Dermis lymphatic vessel endothelial cell (primary cell): Measurements from ENCODE around the gene FAM229A. TPM values are rescaled to one million over a fixed set of nuclear protein-coding genes. Genes with fewer than 3 reads are reported as not detected.

ENCODE experiments used
- total RNA-seq: library from RNA; depleted of rRNA; stranded (reverse); fragments of >200 nt; gene quantifications from 2 replicates; pipeline ENCODE4 v1.2.1, GENCODE V29; 2014

FAM229A gene, protein sequence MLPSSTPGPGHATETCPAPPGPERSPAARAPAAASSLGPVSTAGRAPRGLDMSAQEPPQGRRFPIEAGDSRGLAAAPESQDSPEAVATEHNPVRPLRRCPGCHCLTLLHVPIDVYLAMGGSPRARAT
- 0.86 and 0.98 TPM in 2 replicates for total RNA-seq

DNA sequence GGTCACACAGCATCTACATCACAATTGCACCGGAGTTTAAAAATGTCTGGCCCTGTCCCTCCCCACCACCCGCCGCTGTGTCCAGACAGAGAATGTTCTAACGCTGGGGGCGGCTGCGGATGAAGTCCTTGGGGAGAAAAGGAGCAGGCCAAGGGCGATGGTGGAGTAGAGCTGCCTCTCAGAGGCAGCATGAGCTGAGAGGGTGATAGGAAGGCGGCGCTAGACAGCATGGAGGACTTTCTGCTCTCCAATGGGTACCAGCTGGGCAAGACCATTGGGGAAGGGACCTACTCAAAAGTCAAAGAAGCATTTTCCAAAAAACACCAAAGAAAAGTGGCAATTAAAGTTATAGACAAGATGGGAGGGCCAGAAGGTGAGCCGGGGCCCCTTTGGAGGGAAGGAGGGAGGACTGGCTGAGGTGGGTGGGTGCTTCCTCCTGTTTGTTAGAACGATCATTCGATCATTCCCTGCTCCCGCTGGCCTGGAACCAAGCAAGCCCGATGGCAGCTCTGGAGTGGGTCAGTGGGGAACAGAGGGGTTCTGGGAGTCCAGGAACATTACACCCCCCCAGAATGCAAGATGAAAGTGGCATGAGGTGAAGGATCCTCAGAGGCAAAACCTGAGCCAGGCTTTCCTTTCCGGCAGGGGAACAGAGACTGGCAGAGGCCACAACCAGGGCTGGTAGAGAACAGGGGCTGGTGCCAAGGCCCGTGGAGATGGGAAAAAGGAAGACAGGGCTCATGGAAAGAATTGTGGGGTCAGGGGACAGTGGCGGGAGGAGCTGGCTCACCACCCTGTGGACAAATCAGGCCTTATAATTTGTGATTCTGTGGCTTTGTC, at the start of gene FAM229A, which contains the start of gene TSSK3:
FAM229A (minus strand) TSS at position 12 of the 840 bp plus-strand sequence. CDS start 394 bp downstream, outside the sequence.
TSSK3 (plus strand) TSS at position 66 of the 840 bp plus-strand sequence; CDS start at position 229, 163 bp downstream.

DNA sequence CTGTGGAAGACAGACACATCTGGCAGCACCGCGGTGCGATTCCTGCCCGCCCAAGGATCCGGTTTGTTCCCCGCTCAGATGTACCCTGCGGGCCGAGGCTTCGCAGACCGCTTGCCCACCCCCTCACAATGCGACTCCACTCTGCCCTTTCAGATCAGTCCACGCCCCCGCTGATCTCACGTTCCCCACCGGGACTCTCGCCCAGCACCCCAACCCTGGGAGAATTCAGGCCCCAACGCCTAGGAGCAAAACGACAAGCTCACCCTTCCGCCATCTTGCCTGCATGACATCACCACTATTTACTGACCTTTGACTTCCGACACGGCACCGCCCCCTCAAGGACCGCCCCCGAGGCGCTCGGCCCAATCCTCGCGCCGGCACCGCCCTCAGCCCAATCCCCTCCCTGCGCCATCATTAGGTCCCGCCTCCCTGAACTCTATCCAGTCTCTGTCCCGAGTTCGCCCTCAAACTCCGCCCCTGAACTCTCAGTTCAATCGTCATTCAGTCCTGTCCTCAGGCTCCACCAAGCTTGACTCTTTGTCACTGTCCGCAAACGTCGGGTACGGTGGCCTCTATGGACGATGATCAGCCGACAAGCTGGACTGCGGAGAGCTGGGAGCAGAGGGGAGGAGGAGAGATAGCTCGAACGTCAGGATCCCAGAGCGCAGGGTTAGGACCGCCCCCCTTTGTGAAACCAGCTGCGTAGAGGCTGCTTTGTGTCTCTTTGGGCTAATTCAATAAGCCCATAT, 32.0 kb upstream of the FAM229A start, which contains the start of gene BSDC1:
BSDC1 (minus strand) TSS at position 301 of the 749 bp plus-strand sequence; CDS start at position 274, 27 bp downstream.

DNA sequence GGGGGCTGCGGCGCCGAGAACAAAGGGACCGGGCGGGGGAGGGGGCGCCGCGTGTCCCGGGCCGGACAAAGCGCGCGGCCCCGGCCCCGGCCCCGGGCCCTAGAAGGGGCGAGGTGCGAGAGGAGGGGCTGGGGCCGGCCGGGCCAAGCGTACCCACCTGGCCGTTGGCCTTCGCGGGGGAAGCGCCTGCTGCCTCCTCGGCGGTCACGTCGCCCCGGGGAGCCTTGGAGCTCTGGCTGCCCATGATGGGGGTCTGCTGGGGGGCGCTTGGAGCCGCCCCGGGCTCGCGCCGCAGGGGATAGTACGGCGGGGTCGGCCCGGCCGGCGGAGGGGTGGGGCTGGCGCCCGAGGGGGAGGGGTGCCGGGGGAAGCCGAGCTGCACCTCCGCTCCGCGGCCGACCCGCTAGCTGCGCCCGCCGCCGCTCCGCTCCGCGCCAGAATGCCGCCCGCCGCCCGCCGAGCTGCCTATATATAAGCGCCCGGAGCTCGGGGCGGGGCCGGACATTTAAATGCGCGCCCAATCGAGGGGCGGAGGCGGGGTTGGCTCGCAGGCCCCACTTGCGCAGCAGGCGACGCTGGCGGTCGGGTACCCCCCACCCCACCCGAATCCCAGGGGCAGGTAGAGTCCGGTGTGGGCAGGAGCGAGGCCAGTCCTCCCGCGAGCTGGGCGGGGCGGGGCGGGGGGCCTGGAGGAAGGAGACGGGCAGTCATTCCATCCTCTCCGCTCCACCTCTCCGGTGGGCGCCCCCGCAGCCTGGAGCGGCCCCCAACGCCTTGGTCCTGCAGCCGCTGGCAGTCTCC, 26.3 kb downstream of the FAM229A start, which contains the start of gene MARCKSL1:
MARCKSL1 (minus strand) TSS at position 444 of the 801 bp plus-strand sequence; CDS start at position 244, 200 bp downstream.

Other genes with a start within 250 kb of the FAM229A start
- 61.2 and 70.6 TPM in 2 replicates for gene TXLNA, start 182.8 kb downstream of the FAM229A start, total RNA-seq
- 13.4 and 17.2 TPM in 2 replicates for gene CCDC28B, start 161.9 kb downstream of the FAM229A start, total RNA-seq
- 0.87 and 1.2 TPM in 2 replicates for gene IQCC, start 156.8 kb downstream of the FAM229A start, total RNA-seq
- gene DCDC2B, start 153.4 kb downstream of the FAM229A start, total RNA-seq: not detected in 2 replicates
- gene TMEM234, start 140.1 kb downstream of the FAM229A start, total RNA-seq: 10.4 and 11.1 TPM in 2 replicates
- 251 and 296 TPM in 2 replicates for gene EIF3I, start 140.1 kb downstream of the FAM229A start, total RNA-seq
- 0.17 and 0.22 TPM in 2 replicates for gene FAM167B, start 115.3 kb downstream of the FAM229A start, total RNA-seq
- 0.11 and 0.17 TPM in 2 replicates for gene LCK, start 111.2 kb downstream of the FAM229A start, total RNA-seq
- 143 and 168 TPM in 2 replicates for gene HDAC1, start 70.4 kb downstream of the FAM229A start, total RNA-seq
- 128 and 185 TPM in 2 replicates for gene MARCKSL1, start 26.3 kb downstream of the FAM229A start, total RNA-seq
- 0.09 and 0.11 TPM in 2 replicates for gene TSSK3, start 54 bp upstream of the FAM229A start, total RNA-seq
- gene BSDC1, start 32.0 kb upstream of the FAM229A start, total RNA-seq: 38.0 and 47.8 TPM in 2 replicates
- gene ZBTB8B, start 102.6 kb upstream of the FAM229A start, total RNA-seq: under 0.01 TPM in 2 replicates
- gene ZBTB8A, start 176.9 kb upstream of the FAM229A start, total RNA-seq: 9.0 and 11.5 TPM in 2 replicates